GM19043 (cell line): ENCODE data around the gene KRTAP9-7.

Source experiments
- ATAC-seq: cut with Tn5 transposase; IDR thresholded peaks from one replicate; pipeline ENCODE4 v1.9.1; 2021; ENCODE audit warnings: low read depth; ENCODE audit not compliant: unreplicated experiment

Gene KRTAP9-7

GRCh38 chr17:41318231-41318630 is 42.7 kb downstream of the KRTAP9-7 start:
- ATAC-seq = no peak

- ATAC-seq = no peak
These were observed 46.8 kb downstream of the KRTAP9-7 start for GRCh38 chr17:41322094-41322902.

DNA sequence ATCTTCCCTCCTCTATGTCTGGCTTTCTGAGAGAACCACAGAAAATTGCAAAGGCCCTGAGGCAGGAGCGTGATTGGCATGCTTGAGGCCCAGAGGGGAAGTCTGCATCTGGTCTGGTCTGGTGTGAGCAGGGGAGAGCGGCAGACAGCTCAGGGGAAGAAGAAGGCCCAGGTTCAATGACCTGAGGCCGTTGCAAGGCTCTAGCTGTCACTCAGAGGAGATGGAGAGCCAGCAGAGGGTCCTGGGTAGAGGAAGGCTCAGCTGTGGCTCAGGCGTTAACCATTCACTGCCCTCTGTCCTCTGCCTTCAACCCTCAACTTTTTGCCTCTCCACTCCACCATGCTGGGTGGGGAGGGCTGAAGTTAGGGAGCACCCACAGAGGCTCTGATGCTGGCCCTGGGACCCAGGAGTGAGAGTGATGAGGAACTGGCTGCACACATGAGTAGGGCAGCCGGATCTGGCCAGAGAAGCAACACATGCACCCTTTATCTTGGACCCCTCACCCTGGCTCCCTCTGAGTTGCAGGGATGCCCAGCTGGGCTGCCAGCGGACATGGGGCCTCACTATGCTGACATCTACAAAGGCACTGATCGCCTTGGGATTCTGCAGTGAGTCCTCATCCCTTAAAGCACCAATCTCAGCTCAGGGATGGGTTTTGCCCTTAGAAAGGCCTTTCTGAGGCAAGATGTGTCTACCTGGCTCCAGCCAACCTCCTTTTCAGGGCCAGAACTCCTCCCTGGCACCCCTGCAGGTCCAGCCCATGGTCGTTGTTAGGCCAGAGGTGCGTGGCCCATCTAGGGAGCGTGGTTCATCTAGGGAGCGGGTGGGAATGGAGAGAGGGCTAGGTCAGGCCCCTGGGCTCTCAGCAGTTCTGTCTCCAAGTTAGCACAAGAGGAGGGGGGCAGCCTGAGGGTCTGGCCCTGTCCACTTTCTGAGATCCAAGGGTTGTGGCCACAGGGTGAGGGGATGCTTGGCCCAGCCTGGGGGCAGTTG is 47.7 kb downstream of the KRTAP9-7 start:
- no peak for ATAC-seq

DNA sequence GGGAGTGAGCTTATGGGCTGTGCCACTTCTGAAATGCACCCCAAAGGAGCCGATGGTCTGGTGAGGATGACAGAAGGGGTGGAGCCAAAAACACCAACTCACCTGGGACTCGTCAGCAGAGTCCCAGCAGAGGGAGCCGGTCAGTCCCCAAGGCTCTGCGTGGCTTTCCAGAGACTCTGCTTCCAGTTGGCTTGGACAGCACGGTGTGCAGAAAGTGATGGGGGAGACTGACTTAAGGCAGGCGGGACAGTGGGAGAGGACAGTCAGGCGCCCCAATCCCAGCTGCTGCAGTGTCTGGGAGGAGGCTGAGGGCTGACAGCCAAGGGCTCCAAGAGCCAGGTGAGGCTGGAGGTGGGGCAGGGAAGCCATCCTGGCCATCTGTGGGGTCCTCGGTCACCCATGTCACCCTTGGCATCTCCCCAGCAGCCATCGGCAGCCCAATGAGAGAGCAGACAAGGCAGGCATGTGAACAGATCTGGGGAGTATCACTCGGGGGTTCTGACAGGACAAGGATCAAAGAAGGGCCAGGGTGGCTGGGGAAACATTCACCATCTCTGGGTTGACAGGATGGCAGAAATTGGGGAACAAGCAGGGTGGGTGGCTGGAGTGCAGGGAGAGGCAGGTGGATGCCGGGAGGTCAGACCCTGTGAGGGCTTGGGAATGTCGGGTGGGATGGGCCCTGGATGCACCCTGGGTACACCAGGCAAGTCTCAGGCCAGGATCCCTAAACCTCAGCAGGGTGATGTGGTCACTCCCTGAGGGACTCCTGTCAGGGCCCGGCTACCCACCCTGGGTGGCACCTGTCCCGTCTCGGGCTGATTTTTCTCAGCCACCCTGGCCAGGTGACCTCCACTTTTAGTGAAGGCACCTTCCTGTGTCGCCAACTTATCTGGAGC is 48.9 kb downstream of the KRTAP9-7 start:
- no peak for ATAC-seq

GRCh38 chr17:41325126-41325525 is 49.6 kb downstream of the KRTAP9-7 start:
- no peak for ATAC-seq

DNA sequence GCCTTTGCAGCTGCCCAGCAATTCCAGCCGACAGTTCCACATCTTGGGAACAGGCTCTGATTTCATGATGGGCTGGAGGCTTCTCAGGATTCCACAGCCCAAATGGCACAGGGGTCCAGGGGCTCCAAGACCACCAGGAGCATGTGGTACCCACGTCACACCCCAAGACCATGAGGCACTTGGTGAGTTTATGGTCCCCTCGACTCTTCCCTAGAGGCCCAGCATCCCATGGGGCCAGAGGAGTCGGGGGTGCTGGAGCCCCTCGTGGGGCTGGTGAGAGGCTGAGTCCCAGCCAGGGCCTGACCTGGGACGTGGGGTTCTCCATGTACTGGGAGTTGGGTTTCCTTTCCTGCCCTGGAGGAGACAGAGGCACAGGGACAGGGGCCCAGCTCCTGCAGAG is 50.1 kb downstream of the KRTAP9-7 start:
- ATAC-seq = no peak
